ENCODE results near the gene RFX3.

Gene RFX3

GRCh38 chr9:3241290-3241689 is 284.5 kb downstream of the RFX3 start:
- no peak for DNase-seq
- intact Hi-C loops (cut with DNase I; ENCODE audit: low total_unique reads): no loop called here
- H3K27ac ChIP-seq: no peak overlapping the region

GRCh38 chr9:3240656-3241268 is 285.0 kb downstream of the RFX3 start:
- intact Hi-C loops (cut with DNase I; ENCODE audit: low total_unique reads): no loop called here
- peak; percentile 63 to 66 for DNase-seq
- H3K4me3 ChIP-seq: no peak overlapping the region
- H3K4me1 ChIP-seq: no peaks in the 10 kb centered on the region
- H3K27me3 ChIP-seq: no peaks in the 10 kb centered on the region
- H3K27ac ChIP-seq: no peak overlapping the region
- peaks cover 0 to 4% (median 0%) of the 10 kb centered on the region in 3 donors for H3K36me3 ChIP-seq
- H3K9me3 ChIP-seq: no peaks in the 10 kb centered on the region
- TF ChIP-seq, protein P1, sequence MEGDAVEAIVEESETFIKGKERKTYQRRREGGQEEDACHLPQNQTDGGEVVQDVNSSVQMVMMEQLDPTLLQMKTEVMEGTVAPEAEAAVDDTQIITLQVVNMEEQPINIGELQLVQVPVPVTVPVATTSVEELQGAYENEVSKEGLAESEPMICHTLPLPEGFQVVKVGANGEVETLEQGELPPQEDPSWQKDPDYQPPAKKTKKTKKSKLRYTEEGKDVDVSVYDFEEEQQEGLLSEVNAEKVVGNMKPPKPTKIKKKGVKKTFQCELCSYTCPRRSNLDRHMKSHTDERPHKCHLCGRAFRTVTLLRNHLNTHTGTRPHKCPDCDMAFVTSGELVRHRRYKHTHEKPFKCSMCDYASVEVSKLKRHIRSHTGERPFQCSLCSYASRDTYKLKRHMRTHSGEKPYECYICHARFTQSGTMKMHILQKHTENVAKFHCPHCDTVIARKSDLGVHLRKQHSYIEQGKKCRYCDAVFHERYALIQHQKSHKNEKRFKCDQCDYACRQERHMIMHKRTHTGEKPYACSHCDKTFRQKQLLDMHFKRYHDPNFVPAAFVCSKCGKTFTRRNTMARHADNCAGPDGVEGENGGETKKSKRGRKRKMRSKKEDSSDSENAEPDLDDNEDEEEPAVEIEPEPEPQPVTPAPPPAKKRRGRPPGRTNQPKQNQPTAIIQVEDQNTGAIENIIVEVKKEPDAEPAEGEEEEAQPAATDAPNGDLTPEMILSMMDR (IDR thresholded peaks at IDR 0.05): peak; percentile 46 to 49

More at GRCh38 chr9:3241290-3241689, 284.5 kb downstream of the RFX3 start:
- no peak overlapping the region for H3K4me3 ChIP-seq
- H3K27me3 ChIP-seq: no peaks in the 10 kb centered on the region
- TF ChIP-seq, protein P1 (IDR thresholded peaks at IDR 0.05): no peak
- H3K36me3 ChIP-seq: peaks cover 0 to 5% (median 0%) of the 10 kb centered on the region in 3 donors
- no peaks in the 10 kb centered on the region for H3K4me1 ChIP-seq
- H3K9me3 ChIP-seq: no peaks in the 10 kb centered on the region

GRCh38 chr9:3239240-3239639 is 286.6 kb downstream of the RFX3 start:
- H3K9me3 ChIP-seq: no peaks in the 10 kb centered on the region
- no peaks in the 10 kb centered on the region for H3K27me3 ChIP-seq
- H3K4me1 ChIP-seq: no peaks in the 10 kb centered on the region
- peaks cover 0 to 13% (median 0%) of the 10 kb centered on the region in 3 donors for H3K36me3 ChIP-seq
- H3K27ac ChIP-seq: no peak overlapping the region
- intact Hi-C loops (cut with DNase I; ENCODE audit: low total_unique reads): no loop called here
- DNase-seq: no peak
- TF ChIP-seq, protein P1 (IDR thresholded peaks at IDR 0.05): no peak
- no peak overlapping the region for H3K4me3 ChIP-seq

DNA sequence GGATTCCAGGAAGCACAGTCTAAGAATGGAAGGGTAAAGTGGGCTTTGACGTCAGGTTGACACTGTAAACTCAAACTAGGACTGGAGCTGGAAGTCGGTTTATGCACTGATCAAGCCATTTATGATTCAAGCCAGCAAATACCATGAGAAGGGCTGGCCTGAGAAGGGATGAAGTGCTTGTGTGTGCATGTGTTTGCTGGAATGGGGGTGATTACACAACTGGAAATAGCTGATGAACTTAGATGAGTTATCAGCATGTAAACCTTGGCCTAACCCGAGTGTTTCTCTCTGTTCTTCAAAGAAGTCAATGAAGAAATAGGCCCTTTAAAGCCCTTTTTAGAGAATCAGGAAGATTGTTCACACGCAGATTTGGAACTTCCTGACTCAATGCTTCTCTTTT is 287.6 kb downstream of the RFX3 start:
- Histone ChIP-seq H3K27ac (no peak overlapping the region), H3K27me3 (no peaks in the 10 kb centered on the region), H3K4me3 (no peak overlapping the region), H3K36me3 (peaks cover 0 to 13% (median 0%) of the 10 kb centered on the region in 3 donors), H3K4me1 (no peaks in the 10 kb centered on the region), H3K9me3 (no peaks in the 10 kb centered on the region)
- intact Hi-C loops (cut with DNase I; ENCODE audit: low total_unique reads): no loop called here
- DNase-seq: no peak
- TF ChIP-seq, protein P1 (IDR thresholded peaks at IDR 0.05): no peak

DNA sequence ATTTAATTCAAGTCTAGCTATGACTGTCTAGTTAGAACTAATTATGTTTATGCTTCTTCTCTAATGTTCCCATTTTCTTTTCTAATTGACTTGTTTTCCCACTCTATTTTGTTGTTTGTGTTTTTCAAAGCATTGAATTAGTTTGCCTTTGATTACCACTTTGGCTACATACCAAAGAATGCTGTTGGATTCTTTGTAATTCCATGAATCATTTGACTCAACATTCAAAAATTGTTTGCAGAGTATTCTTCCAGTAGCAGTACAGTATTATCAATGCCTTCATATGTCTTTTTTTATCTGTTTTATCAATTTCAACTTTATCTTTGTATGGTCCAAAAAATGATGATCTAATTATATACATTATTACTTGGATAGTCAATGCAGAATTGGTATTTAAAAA is 288.7 kb downstream of the RFX3 start:
- no peak overlapping the region for H3K4me3 ChIP-seq
- no peak for DNase-seq
- H3K27ac ChIP-seq: no peak overlapping the region
- H3K36me3 ChIP-seq: peaks cover 0 to 13% (median 0%) of the 10 kb centered on the region in 3 donors
- no peaks in the 10 kb centered on the region for H3K9me3 ChIP-seq
- no peaks in the 10 kb centered on the region for H3K4me1 ChIP-seq
- no peaks in the 10 kb centered on the region for H3K27me3 ChIP-seq
- intact Hi-C loops (cut with DNase I; ENCODE audit: low total_unique reads): no loop called here
- TF ChIP-seq, protein P1 (IDR thresholded peaks at IDR 0.05): no peak
